Osteoblast (primary cell): ENCODE measurements around the gene SALL4. TPM values are rescaled to one million over a fixed set of nuclear protein-coding genes. Genes with fewer than 3 reads are reported as not detected.
"Not testable (repeated sequence)": the region's sequence is repeated elsewhere in the genome, so short reads cannot be mapped to it uniquely, and the experiment has no call there.

Experiments used
- DNase-seq: peaks from one replicate; pipeline ENCODE4 v3.0.0; 2011; ENCODE audit warnings: low spot score, mixed read lengths; ENCODE audit not compliant: insufficient read length; ENCODE audit errors: missing footprints
- H2AFZ ChIP-seq: 2 replicates; pipeline ENCODE4 v1.6.0; 2011; ENCODE audit warnings: mild to moderate bottlenecking, low read length
- H3K27ac ChIP-seq: 2 replicates; pipeline ENCODE4 v1.5.1; 2011; ENCODE audit warnings: mild to moderate bottlenecking, low read depth, low read length, moderate library complexity
- H3K27me3 ChIP-seq: 2 replicates; pipeline ENCODE4 v1.6.0; 2012; ENCODE audit warnings: mild to moderate bottlenecking, control low read depth, inconsistent platforms, low read length, moderate library complexity; ENCODE audit not compliant: insufficient read depth
- H3K36me3 ChIP-seq: 2 replicates; pipeline ENCODE4 v1.5.1; 2011; ENCODE audit warnings: mild to moderate bottlenecking, low read length, control low read depth, moderate library complexity; ENCODE audit not compliant: insufficient read depth
- H3K4me1 ChIP-seq: 2 replicates; pipeline ENCODE4 v1.5.1; 2011; ENCODE audit warnings: mild to moderate bottlenecking, low read length, control low read depth, moderate library complexity; ENCODE audit not compliant: insufficient read depth
- H3K4me2 ChIP-seq: 2 replicates; pipeline ENCODE4 v1.6.0; 2011; ENCODE audit warnings: mild to moderate bottlenecking, low read length; ENCODE audit not compliant: insufficient read depth
- H3K4me3 ChIP-seq: fragments of 200-600 bp; sonication (generic); 3 replicates; pipeline ENCODE4 v1.5.1; 2012; ENCODE audit warnings: mild to moderate bottlenecking, low read length, inconsistent platforms; ENCODE audit not compliant: insufficient read depth
- H3K79me2 ChIP-seq: 2 replicates; pipeline ENCODE4 v1.6.0; 2012; ENCODE audit warnings: mild to moderate bottlenecking, low read length, control low read depth, inconsistent platforms; ENCODE audit not compliant: insufficient read depth
- H3K9me3 ChIP-seq: 2 replicates; pipeline ENCODE4 v1.5.1; 2011; ENCODE audit warnings: low read depth, low read length, control low read depth
- H4K20me1 ChIP-seq: 2 replicates; pipeline ENCODE4 v1.6.0; 2012; ENCODE audit warnings: mild to moderate bottlenecking, low read length, control low read depth; ENCODE audit not compliant: insufficient read depth
- total RNA-seq: library from RNA; depleted of rRNA; stranded (reverse); fragments of >200 nt; gene quantifications from 2 replicates; pipeline ENCODE4 v1.2.3, GENCODE V29; 2012
- TF ChIP-seq, protein P1 (sequence below): IDR thresholded peaks from 2 replicates; pipeline ENCODE4 v1.5.1; 2011; ENCODE audit warnings: mild to moderate bottlenecking, low read depth, low read length, moderate library complexity; ENCODE audit errors: extremely low read depth

The SALL4 gene
- total RNA-seq, 1 donor: 3.3 TPM

DNA sequence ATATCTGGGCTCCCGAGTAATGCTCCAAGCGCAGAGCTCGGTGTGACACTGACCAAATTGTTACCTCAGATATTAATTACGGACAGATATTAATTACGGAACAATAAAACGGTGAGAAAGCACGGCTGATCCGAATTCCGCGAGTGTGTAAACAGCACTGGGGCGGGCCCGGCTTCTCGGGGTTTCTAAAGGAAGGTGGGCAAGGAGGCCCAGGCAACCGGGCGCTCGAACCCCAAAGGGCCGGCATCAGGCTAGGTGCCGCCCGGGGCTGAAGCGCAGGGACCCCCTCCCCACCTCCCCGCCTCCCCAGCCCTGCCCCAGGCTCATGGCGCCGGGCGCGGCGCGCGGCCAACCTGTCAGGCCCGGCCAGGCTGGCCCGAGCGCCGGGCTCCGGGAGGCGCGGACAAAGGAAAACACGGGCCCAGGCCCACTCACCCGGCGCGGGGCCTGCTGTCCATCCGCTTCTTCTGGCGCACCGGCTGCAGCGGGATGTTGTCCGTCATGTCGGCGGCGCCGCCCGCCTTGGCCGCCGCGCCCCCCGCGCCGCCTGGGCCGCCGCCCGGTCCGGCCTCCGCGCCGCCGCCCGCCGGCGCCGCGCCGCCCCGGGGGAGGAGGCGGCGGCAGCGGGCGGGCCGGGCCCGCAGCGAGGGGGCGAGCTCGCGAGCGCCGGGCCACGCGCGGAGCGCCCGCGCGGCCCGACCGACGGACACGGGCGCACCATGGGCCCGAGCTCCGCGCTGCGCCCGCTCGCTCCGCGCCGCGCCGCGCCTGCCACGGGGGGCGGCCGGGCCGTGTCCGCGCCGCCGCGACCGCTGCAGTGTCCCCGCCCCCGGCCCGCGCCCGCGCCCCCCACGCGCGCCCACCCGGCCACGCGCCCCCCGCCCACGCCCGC, 34.2 kb downstream of the SALL4 start, which contains the start of gene ATP9A:
Gene ATP9A, minus strand, starts transcription at position 524 of the 892 bp plus-strand sequence. Its CDS starts 21 bp downstream, at position 503.
- peak within 1 kb of the TSS; percentile 81 for H2AFZ ChIP-seq
- H3K4me2 ChIP-seq: peak within 1 kb of the TSS; percentile 90
- peak; percentile 96 for DNase-seq
- peaks cover 7% of the 10 kb centered on the region for H3K79me2 ChIP-seq
- H3K27ac ChIP-seq: peak within 1 kb of the TSS; percentile 51
- TF ChIP-seq, protein P1, sequence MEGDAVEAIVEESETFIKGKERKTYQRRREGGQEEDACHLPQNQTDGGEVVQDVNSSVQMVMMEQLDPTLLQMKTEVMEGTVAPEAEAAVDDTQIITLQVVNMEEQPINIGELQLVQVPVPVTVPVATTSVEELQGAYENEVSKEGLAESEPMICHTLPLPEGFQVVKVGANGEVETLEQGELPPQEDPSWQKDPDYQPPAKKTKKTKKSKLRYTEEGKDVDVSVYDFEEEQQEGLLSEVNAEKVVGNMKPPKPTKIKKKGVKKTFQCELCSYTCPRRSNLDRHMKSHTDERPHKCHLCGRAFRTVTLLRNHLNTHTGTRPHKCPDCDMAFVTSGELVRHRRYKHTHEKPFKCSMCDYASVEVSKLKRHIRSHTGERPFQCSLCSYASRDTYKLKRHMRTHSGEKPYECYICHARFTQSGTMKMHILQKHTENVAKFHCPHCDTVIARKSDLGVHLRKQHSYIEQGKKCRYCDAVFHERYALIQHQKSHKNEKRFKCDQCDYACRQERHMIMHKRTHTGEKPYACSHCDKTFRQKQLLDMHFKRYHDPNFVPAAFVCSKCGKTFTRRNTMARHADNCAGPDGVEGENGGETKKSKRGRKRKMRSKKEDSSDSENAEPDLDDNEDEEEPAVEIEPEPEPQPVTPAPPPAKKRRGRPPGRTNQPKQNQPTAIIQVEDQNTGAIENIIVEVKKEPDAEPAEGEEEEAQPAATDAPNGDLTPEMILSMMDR: no peak
- peak within 1 kb of the TSS; percentile 89 for H3K4me3 ChIP-seq
- no peaks in the 10 kb centered on the region for H3K36me3 ChIP-seq
- H3K4me1 ChIP-seq: no peaks in the 10 kb centered on the region
- no peaks in the 10 kb centered on the region for H3K9me3 ChIP-seq
- no peaks in the 10 kb centered on the region for H3K27me3 ChIP-seq
- H4K20me1 ChIP-seq: no peaks in the 10 kb centered on the region

DNA sequence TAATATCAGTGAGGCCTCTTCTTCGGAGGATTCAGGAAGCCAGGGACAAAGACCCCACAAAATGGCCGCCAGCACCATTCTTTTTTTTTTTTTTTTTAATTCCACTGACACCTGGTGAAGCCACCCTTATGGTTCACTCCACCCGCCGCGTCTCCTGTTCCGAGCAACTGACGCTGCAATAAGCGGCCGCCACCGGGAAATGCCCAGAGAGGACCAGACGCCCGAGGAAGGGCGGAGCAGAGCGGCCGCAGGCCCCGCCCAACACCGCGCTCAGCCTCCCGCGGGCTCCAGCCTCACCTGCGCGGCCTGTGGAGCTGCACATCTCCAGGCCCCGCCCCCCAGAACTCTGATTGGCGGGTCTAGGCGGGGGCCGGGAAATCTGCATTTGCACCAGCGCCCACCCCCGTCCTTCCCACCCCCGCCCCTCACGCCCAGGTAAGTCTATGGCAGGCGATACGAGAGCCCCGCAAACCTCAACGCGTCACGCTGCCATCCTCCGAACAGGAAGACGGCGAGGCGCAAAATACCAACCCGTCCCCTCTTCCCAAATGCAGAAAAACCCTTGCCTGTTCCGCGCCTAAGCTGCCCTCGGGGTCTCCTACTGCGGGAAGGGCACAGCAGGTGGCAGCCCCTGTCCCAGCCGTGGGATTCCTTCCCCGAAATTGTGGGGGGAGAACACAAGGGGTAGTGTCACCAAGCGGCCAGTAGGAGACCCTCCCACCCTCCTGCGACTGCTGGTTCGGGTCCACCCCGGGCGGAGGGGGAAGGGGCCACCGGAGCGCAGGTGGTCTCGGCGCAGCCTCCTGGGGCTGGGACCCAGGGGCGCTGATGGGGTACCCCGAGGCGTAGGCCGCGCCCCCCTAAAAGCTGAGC, 35.1 kb downstream of the SALL4 start:
- Histone ChIP-seq H3K27ac (peak overlapping the region; percentile 51), H3K36me3 (no peaks in the 10 kb centered on the region), H3K4me3 (peak overlapping the region; percentile 89), H4K20me1 (no peaks in the 10 kb centered on the region), H3K4me1 (no peaks in the 10 kb centered on the region), H3K9me3 (no peaks in the 10 kb centered on the region), H3K4me2 (peak overlapping the region; percentile 90), H3K79me2 (peaks cover 10% of the 10 kb centered on the region), H2AFZ (peak overlapping the region; percentile 81), H3K27me3 (no peaks in the 10 kb centered on the region)
- peak; percentile 90 for DNase-seq
- TF ChIP-seq, protein P1: peak; percentile 17

DNA sequence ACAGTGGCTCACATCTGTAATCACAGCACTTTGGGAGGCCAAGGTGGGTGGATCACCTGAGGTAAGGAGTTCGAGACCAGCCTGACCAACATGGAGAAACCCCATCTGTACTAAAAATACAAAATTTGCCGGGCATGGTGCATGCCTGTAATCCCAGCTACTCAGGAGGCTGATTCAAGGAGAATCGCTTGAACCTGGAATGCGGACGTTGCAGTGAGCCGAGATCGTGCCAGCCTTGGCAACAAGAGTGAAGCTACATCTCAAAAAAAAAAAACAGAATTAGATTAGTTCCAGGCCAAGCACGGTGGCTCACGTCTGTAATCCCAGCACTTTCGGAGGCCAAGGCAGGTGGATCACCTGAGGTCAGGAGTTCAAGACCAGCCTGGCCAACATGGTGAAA, 36.9 kb downstream of the SALL4 start:
- H2AFZ ChIP-seq, H3K27me3 ChIP-seq, H3K9me3 ChIP-seq, H3K4me3 ChIP-seq, H4K20me1 ChIP-seq, H3K4me2 ChIP-seq, H3K27ac ChIP-seq, H3K4me1 ChIP-seq, DNase-seq, H3K36me3 ChIP-seq: not testable (repeated sequence)
- peaks cover 20% of the 10 kb centered on the region for H3K79me2 ChIP-seq

DNA sequence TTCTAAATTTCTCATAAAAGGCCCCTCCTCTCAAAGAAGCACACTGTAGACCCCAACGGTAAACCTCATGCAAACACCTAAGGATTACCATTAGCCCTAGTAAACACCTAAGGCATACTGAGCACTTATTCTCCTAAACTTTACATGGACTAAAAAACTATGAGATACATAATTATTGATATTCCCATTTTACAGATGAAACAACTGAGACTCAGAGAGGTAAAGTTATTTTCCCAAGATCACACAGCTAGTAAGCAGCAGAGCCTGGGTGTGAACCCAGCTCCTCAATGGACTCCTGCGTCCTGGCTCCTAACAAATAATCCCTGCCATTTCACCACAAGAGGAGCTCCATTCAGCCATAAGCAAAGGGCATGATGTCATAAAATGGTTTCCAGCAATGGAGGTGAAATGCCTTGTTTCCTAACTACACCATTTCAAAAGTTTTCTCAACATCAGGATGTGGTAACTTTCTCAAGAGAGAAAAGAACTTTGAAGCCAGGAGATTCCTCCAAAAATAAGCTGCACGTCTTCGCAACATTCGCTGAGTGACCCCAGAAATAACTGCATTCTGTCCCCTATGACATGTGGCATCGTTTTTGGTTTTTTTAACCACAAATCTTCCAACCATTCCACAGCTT, 38.2 kb downstream of the SALL4 start:
- H3K36me3 ChIP-seq: no peaks in the 10 kb centered on the region
- no peaks in the 10 kb centered on the region for H3K27me3 ChIP-seq
- no peaks in the 10 kb centered on the region for H4K20me1 ChIP-seq
- no peaks in the 10 kb centered on the region for H3K9me3 ChIP-seq
- H3K4me2 ChIP-seq: no peak overlapping the region
- no peak overlapping the region for H3K4me3 ChIP-seq
- H2AFZ ChIP-seq: no peak overlapping the region
- H3K79me2 ChIP-seq: peaks cover 28% of the 10 kb centered on the region
- DNase-seq: peak; percentile 83
- TF ChIP-seq, protein P1: no peak
- no peak overlapping the region for H3K27ac ChIP-seq
- H3K4me1 ChIP-seq: peaks cover 4% of the 10 kb centered on the region
